GM03348 (cell line): ENCODE data around the gene FUT7.

Source experiments
- DNase-seq: peaks from one replicate; pipeline ENCODE4 v3.0.0; 2012; ENCODE audit warnings: low spot score

The FUT7 gene

DNA sequence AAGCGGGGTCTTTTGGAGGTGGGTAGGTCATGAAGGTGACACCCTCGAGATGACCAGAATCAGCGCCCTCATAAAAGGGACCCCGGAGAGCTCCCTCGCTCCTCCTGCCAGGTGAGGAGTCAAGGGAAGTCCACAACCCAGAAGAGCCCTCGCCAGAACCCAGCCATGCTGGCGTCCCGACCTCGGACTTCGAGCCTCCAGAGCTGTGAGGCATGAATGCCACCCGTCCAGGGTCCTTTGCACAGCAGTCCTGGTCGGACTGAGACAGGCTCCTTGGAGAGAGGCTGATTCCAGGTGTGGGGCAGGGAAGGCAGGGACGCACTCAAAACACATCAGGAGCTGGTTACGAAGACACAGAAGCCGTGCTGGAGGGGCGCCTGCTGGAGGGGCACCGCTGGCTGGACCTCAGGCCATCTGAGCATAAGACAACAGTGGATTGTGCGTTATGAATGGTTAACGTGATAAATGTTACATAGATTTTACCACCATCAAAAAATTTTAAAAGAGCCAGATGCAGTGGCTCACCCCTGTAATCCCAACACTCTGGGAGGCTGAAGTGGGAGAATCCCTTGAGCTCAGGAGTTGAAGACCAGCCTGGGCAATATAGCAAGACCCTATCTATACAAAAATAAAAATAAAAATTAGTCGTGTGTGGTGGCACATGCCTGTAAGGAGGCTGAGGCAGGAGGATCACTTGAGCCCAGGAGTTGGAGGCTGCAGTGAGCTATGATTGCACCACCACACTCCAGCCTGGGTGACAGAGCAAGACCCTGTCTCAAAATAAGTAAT lies 29.8 kb downstream of the FUT7 start:
- no peak for DNase-seq

DNA sequence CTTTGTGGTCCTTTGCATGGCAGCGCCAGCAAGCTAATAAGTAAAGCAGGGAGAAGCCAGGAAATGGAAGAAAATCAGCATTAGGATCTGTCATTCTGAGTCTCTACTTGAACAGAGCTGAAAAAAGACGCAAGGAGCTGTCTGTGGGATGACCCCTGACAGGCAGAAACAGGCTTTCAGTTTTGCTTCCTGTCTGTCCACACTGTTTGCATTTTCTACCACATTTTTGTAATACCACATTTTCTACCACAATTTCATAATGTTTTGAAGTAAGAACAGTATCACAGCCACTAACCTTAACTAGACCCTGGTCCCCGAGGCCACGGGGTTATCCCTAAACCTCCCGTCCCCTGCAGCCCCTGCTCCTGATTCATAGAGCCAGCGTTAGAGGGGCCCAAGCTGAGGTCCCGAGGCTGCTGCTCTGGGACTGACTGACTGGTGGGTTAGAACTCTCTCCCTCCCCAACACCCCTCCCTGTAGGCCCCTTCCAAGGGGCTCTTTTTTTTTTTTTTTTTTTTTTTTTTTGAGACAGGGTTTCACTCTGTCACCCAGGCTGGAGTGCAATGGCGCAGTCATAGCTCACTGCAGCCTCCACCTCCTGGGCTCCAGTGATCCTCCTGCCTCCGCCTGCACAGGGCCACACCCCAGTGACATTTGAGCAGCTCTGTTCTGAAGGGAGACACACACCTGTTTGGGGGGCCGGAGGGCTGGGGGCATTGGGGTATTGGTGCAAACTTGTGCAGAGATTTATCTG lies 31.5 kb downstream of the FUT7 start:
- peak; percentile 85 for DNase-seq

DNA sequence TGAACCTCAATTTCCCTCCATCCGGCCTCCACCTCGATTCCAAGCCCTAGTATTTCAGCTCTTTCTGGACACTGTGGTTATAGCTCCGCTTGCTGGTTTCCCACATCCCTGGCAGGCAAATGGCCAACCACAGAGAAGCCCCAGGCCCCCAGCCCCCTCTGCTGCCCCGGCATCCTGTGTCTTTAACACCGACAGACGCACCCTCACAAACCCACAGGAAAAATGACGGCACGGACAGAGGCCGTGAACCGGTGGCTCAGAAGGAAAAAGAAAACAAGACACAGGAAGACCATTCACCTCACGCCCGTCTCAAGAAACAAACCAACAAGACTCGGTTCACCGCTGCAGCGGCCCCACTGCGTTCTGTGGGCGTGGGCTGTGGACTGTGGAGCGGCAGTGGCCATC lies 34.1 kb downstream of the FUT7 start:
- DNase-seq, result no peak

DNA sequence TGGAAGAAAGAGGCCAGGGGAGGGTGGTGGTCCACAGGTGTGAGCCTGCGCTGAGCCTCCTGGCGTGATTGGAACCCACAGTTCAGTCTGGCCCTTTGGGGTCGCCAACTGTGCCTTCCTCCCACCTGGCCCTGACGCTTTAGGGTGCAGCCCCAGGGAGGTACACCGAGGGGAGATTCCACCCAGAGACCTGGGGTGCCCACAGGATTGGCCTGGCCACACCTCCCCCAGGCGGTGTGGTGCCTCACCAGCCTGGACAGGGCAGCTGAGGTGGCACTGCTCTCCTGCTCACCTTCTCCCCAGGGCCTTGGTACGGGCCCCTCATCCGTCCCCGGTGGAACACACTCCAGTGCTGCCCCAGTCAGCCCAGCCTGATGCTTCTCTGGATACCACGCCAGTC lies 34.5 kb downstream of the FUT7 start:
- DNase-seq, result no peak

DNA sequence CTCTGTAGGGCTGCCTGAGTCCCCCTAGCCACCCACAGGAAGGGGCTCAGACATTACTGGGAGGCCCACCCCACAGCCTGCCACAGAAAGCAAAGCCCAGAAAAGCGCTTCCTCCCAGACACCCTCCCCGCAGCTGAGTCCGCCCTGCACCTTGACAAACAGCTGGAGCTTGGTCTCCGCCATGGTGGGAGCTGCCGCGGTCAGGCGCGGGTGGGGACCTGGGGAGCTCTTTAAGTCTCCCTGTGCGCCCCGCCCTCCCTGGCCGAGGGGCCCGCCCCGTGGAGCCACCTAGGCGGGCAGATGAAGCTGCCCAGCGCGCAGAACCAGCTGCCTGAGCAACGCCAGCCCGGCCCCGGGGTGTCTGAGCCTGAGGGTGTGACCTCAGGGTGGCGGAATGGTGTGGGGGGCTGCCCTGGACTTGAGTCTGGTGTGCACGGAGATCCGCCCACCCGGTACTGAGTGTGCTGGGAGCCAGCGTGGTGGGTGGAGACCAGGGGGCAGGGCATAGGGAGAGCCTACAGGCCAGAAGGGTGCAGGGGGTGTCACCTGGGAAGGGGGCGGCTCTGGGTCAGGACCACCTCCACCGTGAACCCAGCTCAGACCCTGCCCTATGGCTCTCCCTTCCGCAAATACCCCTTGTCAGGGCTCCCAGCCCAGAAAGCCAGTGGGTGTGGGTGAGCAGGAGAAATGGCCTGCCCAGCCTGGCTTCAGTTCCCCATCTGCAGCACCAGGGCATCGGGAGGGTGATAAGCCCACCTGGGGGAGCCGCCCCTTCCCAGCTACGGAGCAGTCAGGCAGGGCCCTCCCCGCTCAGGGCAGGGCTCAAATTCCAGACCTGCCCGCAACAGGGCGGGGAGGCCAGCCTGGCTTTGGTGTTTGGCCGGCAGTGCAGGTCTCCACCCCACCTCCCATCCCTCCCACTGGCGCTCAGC lies 35.3 kb downstream of the FUT7 start, which contains the start of gene CLIC3:
CLIC3 (minus strand) TSS at position 208 of the 932 bp plus-strand sequence; CDS start at position 183, 25 bp downstream.
- DNase-seq, result peak; percentile 64

DNA sequence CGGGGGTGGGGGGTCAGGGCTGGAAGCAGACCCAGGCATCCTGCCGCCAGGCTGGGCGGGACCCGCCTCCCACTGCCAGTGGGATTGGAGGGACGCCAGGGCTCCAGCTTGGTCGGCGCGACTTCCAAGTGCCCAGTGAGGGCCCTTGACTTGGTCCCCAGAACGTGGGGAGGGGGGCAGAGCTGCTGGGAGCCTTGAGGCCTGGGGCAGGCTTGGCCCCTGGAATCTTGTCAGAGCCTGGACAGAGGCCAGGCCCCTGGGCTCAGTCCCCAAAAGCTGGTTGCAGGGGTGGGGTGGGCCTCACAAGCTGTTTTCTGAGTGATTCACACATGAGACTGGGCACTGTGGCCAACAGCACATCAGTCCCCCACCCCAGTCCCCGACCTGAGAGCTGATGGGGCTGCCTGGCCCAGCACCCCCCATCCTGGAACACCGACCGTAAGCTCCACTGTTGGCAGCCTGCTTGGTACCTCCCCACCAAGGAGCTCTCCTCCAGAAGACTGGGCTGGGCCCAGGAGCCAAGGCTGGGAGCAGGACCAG lies 36.0 kb downstream of the FUT7 start:
- peak; percentile 74 for DNase-seq

DNA sequence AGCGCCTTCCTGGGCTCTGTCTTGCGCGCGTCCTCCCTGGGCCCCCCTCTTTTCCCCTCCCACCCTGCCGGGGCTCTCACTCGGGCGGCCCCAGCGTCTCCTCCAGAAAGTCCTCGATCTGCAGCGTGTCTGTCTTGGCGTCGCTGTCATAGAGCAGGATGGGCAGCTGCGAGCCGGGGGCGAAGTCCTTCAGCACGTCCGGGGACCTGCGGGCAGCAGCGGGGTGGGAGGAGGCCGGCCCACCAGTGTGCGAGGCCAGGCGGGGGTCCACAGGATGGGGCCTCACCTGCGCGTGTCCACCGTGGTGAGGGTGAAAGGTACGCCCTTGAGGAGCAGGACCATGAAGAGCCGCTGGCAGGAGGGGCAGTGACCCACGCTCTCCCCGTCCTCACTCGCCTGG lies 36.5 kb downstream of the FUT7 start:
- DNase-seq, result peak; percentile 31

DNA sequence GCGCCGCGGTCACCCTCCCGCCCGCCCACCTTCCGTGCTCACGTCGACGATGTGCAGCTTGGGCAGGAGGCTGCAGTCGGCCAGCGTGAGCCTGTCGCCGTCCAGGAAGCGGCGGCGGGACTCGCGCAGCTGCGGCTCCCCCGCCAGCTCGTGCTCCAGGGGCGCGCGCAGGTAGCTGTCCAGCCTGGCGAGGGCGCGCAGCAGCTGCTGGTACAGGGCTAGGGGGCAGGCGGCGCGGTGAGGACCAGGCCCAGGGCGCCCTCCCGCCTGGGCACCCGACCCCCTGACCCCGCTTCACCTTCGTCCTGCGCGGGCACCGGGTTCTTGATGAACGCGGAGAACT lies 37.0 kb downstream of the FUT7 start:
- no peak for DNase-seq

DNA sequence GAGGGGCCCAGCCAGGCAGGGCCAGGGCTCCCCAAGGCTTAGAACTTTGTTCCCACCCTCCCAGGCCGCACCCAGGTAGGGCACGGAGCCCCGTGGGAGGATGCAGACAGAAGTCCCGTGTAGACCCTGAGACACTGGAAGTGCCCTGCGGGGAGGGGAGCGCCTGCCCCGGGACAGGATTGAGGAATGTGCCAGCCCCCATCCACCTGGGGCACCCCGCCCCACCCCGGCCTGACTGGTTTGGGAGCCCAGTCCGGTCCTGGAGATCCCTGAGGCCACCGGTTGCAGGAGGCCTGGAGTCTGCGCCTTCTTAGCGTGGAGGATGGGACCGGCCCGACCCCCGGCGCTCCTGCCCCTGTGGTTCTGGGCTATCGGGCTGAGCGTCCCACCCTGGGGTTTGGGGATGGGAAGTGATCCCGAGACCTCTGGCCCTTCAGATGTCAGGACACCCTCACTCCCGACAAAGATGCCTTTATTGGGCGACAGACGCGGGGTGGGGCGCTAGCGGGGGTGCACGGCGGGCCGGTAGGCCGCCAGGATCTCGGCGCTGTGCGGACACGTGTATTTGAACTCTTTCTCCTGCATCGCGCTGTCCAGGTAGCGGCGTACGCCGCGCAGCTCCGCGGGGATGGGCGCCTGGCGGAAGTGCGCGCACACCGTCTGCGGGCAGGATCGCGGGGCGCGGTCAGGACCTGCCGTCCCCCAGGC lies 37.6 kb downstream of the FUT7 start:
- DNase-seq, result no peak

DNA sequence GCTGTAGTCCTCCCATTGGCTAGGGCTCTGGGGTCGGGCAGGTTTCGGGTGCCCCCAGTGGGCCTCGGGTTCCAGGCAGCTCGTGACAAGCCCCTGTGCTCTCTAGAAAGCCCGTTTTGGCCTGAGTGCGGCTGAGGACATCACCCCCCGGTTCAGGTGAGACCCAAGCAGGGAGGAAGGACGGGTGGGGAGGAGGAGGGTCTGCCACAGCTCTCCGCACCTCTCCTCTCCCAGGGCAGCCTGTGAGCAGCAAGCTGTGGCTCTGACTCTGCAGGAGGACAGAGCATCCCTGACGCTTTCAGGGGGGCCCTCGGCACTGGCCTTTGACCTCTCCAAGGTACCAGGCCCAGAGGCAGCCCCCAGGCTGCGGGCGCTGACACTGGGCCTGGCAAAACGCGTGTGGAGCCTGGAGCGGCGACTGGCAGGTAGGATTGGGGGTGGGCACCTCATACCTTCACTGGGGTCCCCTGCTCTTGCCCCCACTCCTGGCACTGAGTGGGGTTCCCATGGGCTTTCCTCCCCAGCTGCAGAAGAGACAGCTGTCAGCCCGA lies 39.0 kb downstream of the FUT7 start:
- DNase-seq, result no peak

DNA sequence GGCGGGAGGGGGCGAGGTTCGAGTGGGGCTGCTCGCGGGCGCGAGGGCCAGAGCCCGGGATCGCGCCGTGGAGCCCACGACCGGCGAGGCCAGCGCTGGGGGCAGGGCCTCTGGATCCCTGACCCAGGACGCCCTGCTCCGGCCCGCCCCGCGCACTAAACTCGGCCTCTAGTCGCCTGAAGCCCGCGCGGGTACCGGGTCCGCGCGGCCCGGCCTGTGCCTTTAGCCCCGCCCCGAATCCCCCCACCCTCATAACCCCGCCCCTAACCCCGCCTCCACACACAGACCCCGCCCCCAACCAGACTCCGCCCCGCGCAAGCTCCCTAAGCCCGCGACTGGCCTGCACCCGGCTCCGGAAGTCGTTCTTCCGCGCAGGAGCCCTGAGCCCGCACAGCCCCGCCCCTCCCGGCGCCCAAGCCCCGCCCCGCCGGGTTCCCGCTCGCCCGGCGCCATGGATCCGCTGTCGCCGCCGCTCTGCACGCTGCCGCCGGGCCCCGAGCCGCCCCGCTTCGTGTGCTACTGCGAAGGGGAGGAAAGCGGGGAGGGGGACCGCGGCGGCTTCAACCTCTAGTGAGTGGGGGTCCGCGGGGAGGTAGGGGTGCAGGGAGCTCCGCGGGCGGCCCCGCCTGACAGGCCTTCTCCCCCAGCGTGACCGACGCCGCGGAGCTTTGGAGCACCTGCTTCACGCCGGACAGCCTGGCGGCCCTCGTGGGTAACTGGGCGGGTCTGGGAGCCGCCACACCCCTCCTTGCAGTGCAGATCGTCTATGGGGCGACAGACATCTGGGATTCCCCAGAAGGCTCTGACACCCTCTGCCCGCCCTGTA lies 39.7 kb downstream of the FUT7 start, which contains the start of gene PAXX:
PAXX (plus strand) TSS at position 430 of the 826 bp plus-strand sequence; CDS start at position 452, 22 bp downstream.
- DNase-seq, result peak; percentile 99

DNA sequence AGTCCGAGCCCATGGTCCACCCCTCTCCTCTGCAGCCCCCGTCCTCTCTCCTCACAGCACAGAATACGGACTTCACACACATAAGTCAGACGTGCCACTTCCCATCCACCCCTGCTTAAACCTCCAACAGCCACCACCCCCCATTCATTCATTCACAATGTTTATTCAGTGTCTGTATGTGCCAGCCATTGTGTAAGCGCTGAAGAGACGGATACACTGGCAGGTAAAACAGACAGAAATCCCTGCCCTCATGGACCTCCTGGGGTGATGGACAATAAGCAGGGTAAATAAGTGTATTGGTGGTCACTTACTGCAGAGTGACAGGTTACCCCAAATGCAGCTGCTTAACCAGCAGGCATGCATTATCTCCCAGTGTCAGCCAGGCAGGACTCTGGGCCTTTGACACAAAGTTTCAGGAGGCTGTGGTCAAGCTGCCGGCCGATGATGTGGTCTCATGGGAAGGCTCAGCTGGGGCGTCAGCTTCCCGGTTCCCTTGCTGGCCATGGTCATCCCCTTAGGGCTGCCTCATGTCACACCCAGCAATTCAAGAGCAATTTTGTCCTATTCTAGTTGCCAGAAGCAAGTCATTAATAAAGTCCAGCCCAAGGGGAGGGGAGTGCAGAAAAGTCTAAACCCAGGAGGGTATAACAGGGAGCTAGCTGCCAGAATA lies 41.5 kb downstream of the FUT7 start:
- no peak for DNase-seq

DNA sequence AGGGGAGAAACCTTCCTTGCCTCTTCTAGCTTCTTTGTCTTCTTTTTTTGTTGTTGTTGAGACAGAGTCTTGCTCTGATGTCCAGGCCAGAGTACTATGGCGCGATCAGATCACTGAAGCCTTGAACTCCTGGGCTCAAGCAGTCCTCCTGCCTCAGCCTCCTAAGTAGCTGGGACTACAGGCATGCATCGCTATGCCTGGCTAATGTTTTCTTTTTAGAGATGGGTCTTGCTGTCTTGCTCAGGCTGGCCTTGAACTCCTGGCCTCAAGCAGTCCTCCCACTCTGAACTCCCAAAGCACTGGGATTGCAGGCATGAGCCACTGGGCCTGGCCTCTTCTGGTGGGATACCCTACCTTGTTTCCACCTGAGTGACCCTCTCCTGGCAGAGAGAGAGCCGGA lies 43.0 kb downstream of the FUT7 start:
- no peak for DNase-seq

DNA sequence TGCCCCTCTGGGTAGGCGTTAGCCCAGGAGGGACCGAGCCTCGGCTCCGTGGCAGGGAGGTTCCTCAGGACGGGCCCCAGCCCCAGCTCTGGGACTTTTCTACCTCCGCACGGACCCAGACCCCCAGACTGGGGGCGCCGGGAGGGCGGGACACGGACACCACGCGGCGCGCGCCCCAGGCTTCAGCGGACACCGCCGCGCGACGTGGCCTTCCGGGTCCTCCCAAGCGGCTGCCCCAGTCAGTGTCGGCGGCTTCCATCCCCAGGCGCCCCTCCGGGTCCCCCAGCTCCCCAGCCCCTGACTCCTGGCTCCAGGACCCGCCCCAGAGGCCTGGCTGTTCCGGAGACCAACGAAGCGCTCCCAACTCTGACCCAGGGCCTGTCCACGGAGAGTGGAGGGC lies 46.0 kb downstream of the FUT7 start:
- no peak for DNase-seq

DNA sequence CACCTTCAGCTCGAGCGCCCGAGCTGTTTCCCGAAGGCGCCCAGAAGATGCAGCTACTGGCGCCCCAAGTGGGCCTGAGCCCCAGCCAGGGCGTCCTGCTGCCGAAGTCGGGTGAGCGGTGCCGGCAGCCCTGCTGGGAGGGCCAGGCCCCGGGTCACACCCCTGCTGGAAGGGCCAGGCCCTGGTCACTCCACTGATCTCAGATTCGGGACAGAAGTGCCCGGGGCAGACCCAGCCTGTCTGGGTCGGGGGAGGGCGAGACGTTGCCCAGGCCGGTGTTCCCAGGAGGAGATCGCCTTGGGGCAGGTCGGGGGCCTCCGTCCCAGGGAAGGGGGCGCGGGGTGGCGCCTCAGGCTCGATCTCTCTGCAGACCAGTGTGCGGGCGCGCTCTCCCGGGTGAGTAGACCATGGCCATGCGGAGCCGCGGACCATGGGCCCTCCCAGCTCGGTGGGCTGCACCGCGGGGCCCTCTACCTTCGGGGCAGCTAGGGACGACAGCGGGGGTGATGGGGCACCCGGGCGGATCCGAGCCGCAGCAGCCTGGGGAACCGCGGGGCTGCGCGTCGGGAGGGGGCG lies 46.8 kb downstream of the FUT7 start:
- no peak for DNase-seq

DNA sequence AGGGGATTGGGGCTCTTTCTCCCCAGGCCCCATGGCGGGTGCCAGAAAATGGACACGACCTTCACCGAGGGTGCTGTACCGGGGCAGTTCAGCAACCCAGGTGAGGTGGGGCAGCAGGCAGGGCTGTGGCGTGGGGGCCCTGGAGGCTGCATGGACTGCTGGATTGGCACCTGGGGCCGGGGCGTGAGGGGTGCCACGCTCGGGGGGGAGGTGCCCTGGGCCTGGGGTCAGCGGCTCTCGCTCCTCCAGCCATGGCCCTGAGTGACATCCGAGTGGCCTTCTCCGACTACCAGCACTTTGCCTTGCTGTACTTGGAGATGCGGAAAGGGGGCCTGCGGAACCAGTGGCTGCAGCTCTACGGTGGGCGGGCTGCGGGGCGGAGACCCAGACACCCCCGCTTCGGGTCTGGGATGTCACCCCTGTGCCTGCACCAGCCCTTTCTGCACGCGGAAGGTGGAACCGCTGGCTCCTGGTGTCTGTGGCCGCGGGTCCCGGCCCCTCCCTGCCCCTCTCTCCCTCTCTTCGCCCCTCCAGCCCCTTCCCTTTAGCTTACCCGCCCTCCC lies 47.3 kb downstream of the FUT7 start:
- DNase-seq, result no peak

DNA sequence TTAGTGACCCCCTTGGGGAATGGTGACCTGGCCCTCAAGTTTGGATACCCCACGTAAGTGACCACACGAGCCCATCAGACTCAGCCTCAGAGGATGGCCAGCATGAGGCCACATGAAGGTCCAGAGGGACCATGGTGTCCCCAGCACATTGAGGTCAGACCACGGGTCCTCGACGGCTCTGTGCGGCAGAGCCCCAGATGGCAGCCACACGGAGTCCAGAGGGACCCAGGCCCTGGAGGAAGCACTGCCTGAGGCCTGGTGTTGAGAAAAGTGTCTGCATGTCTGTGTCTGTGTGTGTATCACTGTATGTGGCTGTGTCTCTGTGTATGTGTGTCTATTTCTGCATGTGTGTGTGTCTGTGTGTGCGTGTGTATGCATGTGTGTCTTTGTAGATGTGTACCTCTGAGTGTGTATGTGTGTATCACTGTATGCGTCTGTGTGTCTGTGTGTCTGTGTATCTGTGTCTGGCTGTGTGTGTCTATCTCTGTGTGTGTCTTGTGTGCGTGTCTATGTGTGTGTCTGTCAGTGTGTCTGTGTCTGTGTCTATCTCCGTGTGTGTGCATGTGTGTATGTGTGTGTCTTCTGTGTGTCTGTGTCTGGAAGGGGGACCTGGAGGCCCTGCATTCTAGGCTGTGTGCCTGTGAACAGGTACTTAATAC lies 48.1 kb downstream of the FUT7 start:
- no peak for DNase-seq

DNA sequence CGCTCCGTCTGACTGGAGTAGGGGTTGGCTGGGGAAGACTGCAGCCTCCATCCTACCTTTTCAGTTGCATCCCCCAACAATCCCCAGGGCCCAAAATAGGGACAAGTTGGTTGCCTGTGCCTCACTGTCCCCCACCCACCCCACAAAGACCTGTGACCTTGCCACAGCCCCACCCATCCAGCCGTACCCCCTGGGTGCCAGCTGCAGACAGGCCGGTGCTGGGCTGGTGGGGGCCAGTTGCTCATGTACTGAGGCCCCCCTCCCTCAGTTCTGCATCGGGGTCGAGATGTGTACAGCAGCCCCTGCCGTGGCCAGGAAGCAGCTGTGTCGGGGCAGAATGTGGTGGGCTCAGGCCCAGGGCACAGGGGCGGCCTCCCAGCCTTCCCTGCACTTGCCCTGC lies 48.7 kb downstream of the FUT7 start:
- no peak for DNase-seq
